GM13977 (cell line): ENCODE results near the gene SH3BP4.

Experiments used
- DNase-seq: peaks from one replicate; pipeline ENCODE4 v3.0.0; 2012; ENCODE audit warnings: low spot score
- in situ Hi-C: fragments of 300-500 bp; cut with MboI; formaldehyde crosslinking; loops from one replicate; pipeline ENCODE4 v1.12.0; 2022; ENCODE audit warnings: low sequenced_read_pairs, low pct_unique_long_range_greater_than_20kb, mixed read lengths, inconsistent platforms; ENCODE audit not compliant: unreplicated experiment
- TF ChIP-seq, protein P1 (sequence below): IDR thresholded peaks from 2 replicates; pipeline ENCODE4 v1.5.1; 2012; ENCODE audit warnings: mild to moderate bottlenecking, control low read depth; ENCODE audit not compliant: insufficient read depth; ENCODE audit errors: extremely low read depth, missing control alignments

The SH3BP4 gene

DNA sequence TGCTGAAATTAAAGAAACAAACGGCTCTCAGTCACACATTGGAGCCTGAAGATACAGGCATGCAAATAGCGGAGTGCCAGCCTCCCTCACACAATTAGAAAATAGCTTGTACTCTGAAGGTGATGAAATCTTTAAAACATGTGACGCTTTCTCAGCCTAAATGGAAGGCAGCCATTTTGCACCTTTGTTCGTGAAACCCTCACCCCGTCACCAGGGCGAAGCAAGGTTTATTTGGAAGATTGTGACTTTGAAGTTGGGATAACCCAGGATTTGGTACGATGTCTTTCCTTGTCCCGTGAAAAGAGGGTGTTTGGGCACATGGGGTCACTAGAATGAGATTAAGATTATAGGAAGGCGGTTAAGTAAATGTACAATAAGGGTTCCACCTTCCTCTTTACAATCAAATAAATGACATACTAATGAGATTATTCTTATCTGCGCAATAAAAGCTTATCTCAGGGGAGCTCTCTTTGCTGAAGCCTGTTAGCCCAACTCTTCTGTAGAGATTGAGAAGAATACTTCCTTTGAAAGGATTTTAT lies 4.2 kb downstream of the SH3BP4 start:
- in situ Hi-C loops: no loop called here
- DNase-seq: no peak
- TF ChIP-seq, protein P1, sequence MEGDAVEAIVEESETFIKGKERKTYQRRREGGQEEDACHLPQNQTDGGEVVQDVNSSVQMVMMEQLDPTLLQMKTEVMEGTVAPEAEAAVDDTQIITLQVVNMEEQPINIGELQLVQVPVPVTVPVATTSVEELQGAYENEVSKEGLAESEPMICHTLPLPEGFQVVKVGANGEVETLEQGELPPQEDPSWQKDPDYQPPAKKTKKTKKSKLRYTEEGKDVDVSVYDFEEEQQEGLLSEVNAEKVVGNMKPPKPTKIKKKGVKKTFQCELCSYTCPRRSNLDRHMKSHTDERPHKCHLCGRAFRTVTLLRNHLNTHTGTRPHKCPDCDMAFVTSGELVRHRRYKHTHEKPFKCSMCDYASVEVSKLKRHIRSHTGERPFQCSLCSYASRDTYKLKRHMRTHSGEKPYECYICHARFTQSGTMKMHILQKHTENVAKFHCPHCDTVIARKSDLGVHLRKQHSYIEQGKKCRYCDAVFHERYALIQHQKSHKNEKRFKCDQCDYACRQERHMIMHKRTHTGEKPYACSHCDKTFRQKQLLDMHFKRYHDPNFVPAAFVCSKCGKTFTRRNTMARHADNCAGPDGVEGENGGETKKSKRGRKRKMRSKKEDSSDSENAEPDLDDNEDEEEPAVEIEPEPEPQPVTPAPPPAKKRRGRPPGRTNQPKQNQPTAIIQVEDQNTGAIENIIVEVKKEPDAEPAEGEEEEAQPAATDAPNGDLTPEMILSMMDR: no peak

DNA sequence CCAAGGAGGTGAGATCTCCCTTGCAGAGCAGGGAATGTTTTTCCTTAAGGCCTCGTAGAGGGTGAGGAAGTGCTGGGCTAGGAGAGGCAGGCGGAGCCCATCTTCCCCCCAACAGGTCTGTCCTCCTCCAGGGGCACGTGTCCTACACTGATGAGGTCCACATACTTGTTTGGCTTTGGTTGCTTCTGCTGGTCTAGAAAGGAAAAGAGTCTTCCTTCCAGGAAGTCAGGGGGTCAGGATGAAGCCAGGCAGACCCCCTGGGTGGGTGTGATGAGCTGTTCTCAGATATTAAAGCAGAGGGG lies 6.0 kb downstream of the SH3BP4 start:
- TF ChIP-seq, protein P1: no peak
- in situ Hi-C loops: no loop called here
- no peak for DNase-seq

DNA sequence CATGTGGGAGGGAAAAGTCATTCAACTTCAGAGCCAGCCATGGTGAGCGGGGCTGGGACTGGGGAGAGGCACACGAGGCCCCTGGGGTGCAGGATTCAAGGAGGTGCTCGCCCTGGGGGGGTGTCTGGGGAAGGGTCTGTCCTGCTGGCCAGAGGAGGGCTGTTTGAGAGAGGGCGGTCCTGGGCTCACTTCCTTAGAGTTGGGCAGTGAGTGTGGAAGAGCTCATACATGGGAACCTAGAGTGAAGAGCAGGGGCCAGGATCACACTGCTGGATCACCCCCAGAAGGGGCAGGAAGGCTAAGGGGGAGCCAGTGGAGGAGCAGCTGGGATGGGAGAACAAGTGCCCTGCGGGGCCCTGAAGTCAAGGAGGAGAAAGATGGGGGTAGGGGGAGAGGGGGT lies 6.5 kb downstream of the SH3BP4 start:
- TF ChIP-seq, protein P1: no peak
- DNase-seq: no peak
- in situ Hi-C loops: no loop called here

DNA sequence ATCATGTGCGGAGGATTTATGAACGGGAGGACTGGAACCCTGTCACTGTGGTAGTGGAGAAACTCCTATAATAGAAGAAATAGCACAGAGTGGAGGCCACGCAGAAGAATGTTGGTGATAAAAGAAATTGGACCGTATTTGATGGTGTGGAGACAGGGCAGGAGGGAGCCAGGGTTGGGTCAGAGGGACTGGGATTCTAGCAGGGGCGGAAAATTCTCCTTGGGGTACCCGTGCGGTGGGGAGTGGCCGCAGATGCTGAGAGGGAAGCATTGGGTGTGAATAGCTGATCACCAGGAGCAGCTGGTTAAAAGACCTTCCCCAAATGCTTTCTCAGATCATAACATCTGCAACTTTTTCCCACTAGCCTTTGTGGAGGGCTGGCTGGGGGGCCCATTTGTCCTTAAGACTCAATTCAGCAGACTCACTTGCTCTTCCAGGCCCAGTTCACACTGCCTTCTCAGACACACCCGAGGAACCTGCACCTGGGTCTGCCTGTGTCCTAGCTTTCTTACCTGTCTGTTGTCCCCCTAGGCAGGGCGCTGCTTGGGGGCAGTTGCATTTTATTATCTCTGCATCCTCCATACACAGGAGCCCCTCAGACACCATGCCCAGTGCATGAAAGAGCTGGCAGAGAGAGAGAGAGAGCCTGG lies 7.1 kb downstream of the SH3BP4 start:
- DNase-seq: no peak
- TF ChIP-seq, protein P1: no peak
- in situ Hi-C loops: no loop called here

DNA sequence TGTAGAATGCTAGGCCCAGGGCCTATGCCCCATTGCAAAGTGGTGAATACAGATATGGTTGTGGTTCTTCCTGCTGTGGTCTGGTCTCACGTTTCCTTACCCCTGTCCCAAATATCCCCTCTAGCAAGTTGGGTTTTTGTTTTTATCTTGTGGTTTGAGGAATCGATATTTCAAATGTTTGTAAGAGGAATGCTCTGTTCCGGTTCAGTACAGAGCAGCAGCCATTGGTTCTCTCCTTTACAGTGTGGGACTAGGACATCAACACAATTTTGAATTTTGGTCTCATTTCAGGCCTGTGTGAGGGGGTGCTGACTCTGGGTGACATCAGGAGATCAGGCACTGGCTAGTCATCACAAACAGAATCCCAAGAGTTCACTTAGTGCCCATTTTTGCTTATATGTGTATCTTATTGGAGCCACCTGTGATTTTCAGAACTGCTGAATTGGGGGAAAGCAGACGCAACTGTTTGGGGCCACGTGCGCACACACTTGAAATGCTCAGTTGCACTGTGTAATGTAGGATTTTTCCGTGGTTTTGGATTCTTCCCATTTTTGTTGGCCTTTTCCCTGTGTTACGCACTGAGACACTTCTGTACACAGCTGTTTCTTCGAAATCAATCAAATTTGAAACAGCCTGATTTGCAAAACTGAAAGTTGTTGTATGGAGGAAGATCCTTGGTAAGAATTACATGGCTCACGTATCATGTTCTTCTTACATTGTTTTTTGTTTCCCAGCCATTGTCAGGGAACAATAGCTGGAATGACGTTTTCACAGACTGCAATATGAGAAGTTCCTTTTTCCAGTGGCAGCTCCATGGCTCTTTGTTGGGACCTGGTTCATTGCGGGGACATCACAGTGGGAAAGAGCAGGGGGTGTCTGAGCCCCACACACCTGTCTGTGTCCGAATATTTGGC lies 8.6 kb downstream of the SH3BP4 start:
- in situ Hi-C loops: no loop called here
- no peak for DNase-seq
- TF ChIP-seq, protein P1: no peak

DNA sequence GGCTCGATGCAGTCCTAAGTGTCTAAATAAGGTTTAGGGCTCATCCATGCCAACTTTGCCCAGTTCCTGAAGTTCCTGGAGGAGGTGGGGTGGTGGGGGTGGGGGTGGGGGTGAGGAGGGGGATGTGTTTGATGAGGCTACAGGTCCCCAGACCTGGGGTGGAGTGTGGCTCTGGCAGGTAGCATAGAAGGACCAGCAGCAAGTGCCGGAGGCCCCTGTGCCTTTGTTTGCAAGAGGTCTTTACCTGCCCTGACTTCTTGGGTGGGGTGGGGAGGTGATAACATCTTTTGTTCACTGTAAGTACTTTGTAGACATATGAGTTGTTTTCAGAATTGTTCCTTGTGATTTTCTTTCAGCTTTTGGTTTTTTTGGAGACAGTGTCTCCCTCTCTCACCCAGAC lies 10.0 kb downstream of the SH3BP4 start:
- TF ChIP-seq, protein P1: no peak
- no peak for DNase-seq
- in situ Hi-C loops: no loop called here
